A673 (cell line): Measurements from ENCODE around the gene SERPINB8. TPM values are rescaled to one million over a fixed set of nuclear protein-coding genes. Genes with fewer than 3 reads are reported as not detected.

Experiments used
- BruUV-seq: library from RNA; stranded (reverse); fragments of 400-500 nt; replicated peaks from 2 replicates; lab custom pipeline; 2021; lab: Mats Ljungman, UMichigan
- CTCF ChIA-PET: fragments of 300-600 bp; sonication (Branson Sonifier 250); formaldehyde crosslinking; loops from one replicate; lab custom pipeline; 2022; ENCODE audit warnings: antibody characterized with exemption; lab: Charles Lee
- POLR2A ChIA-PET: fragments of 300-600 bp; sonication (Branson Sonifier 250); formaldehyde crosslinking; loops from one replicate; lab custom pipeline; 2022; ENCODE audit warnings: antibody characterized with exemption; ENCODE audit not compliant: low non-redundant PET; lab: Charles Lee
- DNase-seq: peaks from one replicate; pipeline ENCODE4 v3.0.0-alpha.2; 2015; ENCODE audit warnings: low spot score
- H3K27ac ChIP-seq: fragments of 200-600 bp; sonication (generic); 2 replicates; pipeline ENCODE4 v1.5.1; 2016; ENCODE audit warnings: mixed run types, low read depth, mild to moderate bottlenecking, mixed read lengths, antibody characterized with exemption, low read length; ENCODE audit not compliant: poor library complexity, severe bottlenecking
- H3K27me3 ChIP-seq: fragments of 200-600 bp; sonication (generic); replicated peaks from 2 replicates; pipeline ENCODE4 v1.6.1; 2017; ENCODE audit warnings: mixed run types, low read depth, mild to moderate bottlenecking, mixed read lengths, antibody characterized with exemption, low read length; ENCODE audit not compliant: insufficient read depth, poor library complexity
- H3K36me3 ChIP-seq: fragments of 200-600 bp; sonication (generic); 2 replicates; pipeline ENCODE4 v1.6.1; 2016; ENCODE audit warnings: mixed run types, mild to moderate bottlenecking, mixed read lengths, antibody characterized with exemption, low read length; ENCODE audit not compliant: insufficient read depth, poor library complexity, severe bottlenecking
- H3K4me1 ChIP-seq: fragments of 200-600 bp; sonication (generic); 2 replicates; pipeline ENCODE4 v1.6.1; 2017; ENCODE audit warnings: mixed run types, mild to moderate bottlenecking, mixed read lengths, antibody characterized with exemption, low read length; ENCODE audit not compliant: insufficient read depth, poor library complexity, severe bottlenecking
- H3K4me3 ChIP-seq: fragments of 200-600 bp; sonication (generic); 2 replicates; pipeline ENCODE4 v1.5.1; 2016; ENCODE audit warnings: low read depth, mixed run types, mild to moderate bottlenecking, mixed read lengths, low read length; ENCODE audit not compliant: poor library complexity, severe bottlenecking
- H3K9me3 ChIP-seq: fragments of 200-600 bp; sonication (generic); 2 replicates; pipeline ENCODE4 v1.6.1; 2016; ENCODE audit warnings: mixed run types, low read depth, mild to moderate bottlenecking, mixed read lengths, antibody characterized with exemption, low read length; ENCODE audit not compliant: poor library complexity, severe bottlenecking
- CTCF ChIP-seq: fragments of 300-800, 200-600 bp; sonication (generic); conservative IDR thresholded peaks from 2 replicates; pipeline ENCODE4 v1.5.1; 2017; ENCODE audit warnings: low read depth, mild to moderate bottlenecking, antibody characterized with exemption, low read length, moderate library complexity, mixed read lengths
- EZH2 ChIP-seq: fragments of 200-600 bp; sonication (generic); IDR thresholded peaks from 2 replicates; pipeline ENCODE4 v1.6.1; 2017; ENCODE audit warnings: borderline replicate concordance, low read depth, mild to moderate bottlenecking, mixed read lengths, antibody characterized with exemption, low read length; ENCODE audit not compliant: poor library complexity, severe bottlenecking
- intact Hi-C: fragments of 100-400 bp; cut with micrococcal nuclease; formaldehyde crosslinking; loops from one replicate; pipeline ENCODE4 v1.10.0; 2022; ENCODE audit not compliant: unreplicated experiment
- total RNA-seq: library from RNA; stranded (reverse); gene quantifications from 2 replicates; pipeline ENCODE4 v1.2.3, GENCODE V29; 2021

The SERPINB8 gene
- total RNA-seq, 1 experiment from 2014 or later: 26.4 TPM

GRCh38 chr18:63947051-63947790, 22.7 kb upstream of the SERPINB8 start:
- CTCF ChIA-PET: no interaction called here
- no peak for DNase-seq
- peaks cover 6% of the 10 kb centered on the region for H3K4me1 ChIP-seq
- no peaks in the 10 kb centered on the region for H3K9me3 ChIP-seq
- H3K4me3 ChIP-seq: no peak overlapping the region
- TF ChIP-seq CTCF (no peak), EZH2 (no peak)
- POLR2A ChIA-PET: no interaction called here
- no TSS peak for BruUV-seq
- no peak overlapping the region for H3K27ac ChIP-seq
- intact Hi-C loops: no loop called here
- no peaks in the 10 kb centered on the region for H3K36me3 ChIP-seq
- no peaks in the 10 kb centered on the region for H3K27me3 ChIP-seq

GRCh38 chr18:63949068-63949737, 20.7 kb upstream of the SERPINB8 start, which contains the start of gene HMSD:
TSS of gene HMSD (plus strand) at chr18:63949301. CDS start at chr18:63953456, 4,155 bp downstream.
- DNase-seq: peak; percentile 88
- Histone ChIP-seq H3K27me3 (no peaks in the 10 kb centered on the region), H3K36me3 (peaks cover 1% of the 10 kb centered on the region), H3K9me3 (no peaks in the 10 kb centered on the region), H3K27ac (peak within 1 kb of the TSS; percentile 86), H3K4me3 (peak within 1 kb of the TSS; percentile 67), H3K4me1 (peaks cover 10% of the 10 kb centered on the region)
- ChIA-PET CTCF (no interaction called here), POLR2A (no interaction called here)
- intact Hi-C loops: loop anchor here (2.0 kb wide), 1 partner anchor 14 kb away; no protein-coding TSS in a partner anchor
- BruUV-seq: TSS peak; percentile 74
- TF ChIP-seq EZH2: no peak
- peak; percentile 58 for TF ChIP-seq CTCF

GRCh38 chr18:63951302-63951705, 18.6 kb upstream of the SERPINB8 start:
- H3K4me3 ChIP-seq: peak overlapping the region; percentile 67
- CTCF ChIA-PET: interaction anchor here (0.8 to 1.0 kb wide), 2 partner anchors 12 to 13 kb away, joined by 3 to 5 read pairs; no protein-coding TSS in a partner anchor
- H3K36me3 ChIP-seq: peaks cover 17% of the 10 kb centered on the region
- POLR2A ChIA-PET: no interaction called here
- H3K27ac ChIP-seq: no peak overlapping the region
- H3K9me3 ChIP-seq: no peaks in the 10 kb centered on the region
- peak; percentile 66 for DNase-seq
- intact Hi-C loops: no loop called here
- H3K27me3 ChIP-seq: no peaks in the 10 kb centered on the region
- BruUV-seq: no TSS peak
- peak; percentile 46 for TF ChIP-seq CTCF
- TF ChIP-seq EZH2: no peak
- peaks cover 10% of the 10 kb centered on the region for H3K4me1 ChIP-seq
